GM18909 (cell line): ENCODE data around the gene ANKMY1.
A peak's percentile ranks its signal among the peaks of the same experiment; 100 is the strongest.
"Not testable (repeated sequence)": the region's sequence is repeated elsewhere in the genome, so short reads cannot be mapped to it uniquely, and the experiment has no call there.

ENCODE experiments used
- ATAC-seq: cut with Tn5 transposase; IDR thresholded peaks from one replicate; pipeline ENCODE4 v1.9.1; 2021; ENCODE audit warnings: mild to moderate bottlenecking; ENCODE audit not compliant: unreplicated experiment, poor library complexity

The ANKMY1 gene

DNA sequence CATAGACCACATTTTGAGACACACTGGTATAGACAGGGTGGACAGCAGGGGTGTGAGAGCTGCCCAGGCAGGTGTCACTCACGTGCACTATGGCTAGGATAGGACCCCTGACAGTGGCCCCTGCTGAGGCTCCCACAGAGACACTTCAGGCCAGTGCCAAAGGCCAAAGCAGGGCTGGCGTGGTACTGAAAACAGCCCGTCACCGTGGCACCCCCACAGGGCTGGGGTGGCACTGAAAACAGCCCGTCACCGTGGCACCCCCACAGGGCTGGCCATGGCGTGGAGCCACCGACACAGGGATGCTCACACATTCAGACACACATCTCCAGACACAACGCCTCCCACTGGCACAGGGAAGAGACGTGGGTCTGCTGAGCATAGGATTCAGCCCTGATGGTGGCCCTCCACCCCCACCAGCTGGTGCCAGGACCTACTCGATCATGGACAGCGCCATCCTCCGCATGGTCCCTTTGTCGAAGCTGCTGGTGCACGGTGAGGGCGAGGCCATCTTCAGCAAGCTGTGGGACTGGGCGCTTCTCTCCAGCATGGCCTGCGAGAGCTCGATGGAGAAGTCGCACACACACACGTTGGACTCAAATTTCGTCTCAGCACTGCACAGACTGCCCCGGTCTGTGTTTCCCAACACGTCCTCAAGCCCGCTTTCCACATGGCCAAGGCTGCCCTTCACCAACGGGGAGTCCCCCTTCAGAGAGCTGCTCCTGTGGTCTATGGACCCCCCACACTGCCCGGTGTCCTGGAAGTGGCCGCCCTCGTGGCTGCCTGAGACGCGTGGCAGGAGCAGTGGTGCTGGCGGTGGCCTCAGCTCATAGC, 34.1 kb downstream of the ANKMY1 start:
- ATAC-seq = no peak

DNA sequence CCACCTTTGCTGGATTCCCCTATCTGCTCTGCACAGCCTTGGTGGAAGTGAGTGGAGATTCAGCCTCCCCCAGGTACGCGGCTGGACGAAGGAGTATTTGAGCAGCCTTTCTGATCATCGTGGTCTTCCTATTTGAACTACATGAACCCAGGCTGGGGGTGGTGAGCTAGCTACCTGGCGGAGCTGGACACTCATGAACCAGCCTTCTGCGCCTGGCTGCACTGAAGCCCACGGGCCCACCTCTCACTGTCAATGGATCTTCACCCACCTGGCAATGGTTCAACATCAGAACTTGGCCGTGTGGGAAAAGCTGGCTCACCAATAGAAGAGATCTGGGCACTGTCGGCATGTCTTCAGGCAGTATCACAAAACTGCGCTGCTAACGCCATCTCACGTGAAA, 35.4 kb downstream of the ANKMY1 start:
- ATAC-seq = no peak

DNA sequence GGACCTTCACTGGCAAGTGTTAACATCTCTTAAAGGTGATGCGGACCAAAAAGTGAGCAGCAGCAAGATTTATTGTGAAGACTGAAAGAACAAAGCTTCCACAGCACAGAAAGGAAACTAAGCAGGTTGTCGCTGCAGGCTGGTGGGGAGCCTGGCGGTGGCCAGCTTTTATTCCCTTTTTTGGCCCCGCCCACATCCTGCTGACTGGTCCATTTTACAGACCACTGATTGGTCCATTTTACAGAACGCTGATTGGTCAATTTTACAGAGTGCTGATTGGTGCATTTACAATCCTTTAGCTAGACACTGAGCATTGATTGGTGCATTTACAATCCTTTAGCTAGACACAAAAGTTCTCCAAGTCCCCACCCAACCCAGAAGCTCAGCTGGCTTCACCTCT, 35.9 kb downstream of the ANKMY1 start:
- not testable (repeated sequence) for ATAC-seq

GRCh38 chr2:240520974-240521350, 36.8 kb downstream of the ANKMY1 start:
- ATAC-seq = no peak

GRCh38 chr2:240520130-240520973, 37.4 kb downstream of the ANKMY1 start:
- no peak for ATAC-seq

GRCh38 chr2:240519396-240520129, 38.2 kb downstream of the ANKMY1 start:
- no peak for ATAC-seq

- no peak for ATAC-seq
These were observed 38.8 kb downstream of the ANKMY1 start for GRCh38 chr2:240518981-240519380.

DNA sequence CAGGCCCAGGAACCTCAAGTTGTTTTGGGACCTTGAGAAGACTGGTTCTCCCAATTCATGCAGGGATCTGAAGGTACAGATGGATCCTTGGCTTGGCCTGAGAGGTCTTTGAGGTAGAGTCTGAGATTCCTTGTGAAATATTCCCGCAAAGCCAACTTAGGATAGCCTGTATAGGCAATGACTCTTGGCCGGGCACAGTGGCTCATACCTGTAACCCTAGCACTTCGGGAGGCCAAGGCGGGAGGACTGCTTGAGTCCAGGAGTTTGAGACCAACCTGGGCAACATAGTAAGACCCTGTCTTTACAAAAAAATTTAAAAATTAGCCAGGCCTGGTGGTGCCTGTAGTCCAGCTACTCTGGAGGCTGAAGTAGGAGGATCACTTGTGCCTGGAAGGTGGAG, 40.4 kb downstream of the ANKMY1 start:
- ATAC-seq = no peak

- no peak for ATAC-seq
These were observed 43.2 kb downstream of the ANKMY1 start for GRCh38 chr2:240514631-240515030.

DNA sequence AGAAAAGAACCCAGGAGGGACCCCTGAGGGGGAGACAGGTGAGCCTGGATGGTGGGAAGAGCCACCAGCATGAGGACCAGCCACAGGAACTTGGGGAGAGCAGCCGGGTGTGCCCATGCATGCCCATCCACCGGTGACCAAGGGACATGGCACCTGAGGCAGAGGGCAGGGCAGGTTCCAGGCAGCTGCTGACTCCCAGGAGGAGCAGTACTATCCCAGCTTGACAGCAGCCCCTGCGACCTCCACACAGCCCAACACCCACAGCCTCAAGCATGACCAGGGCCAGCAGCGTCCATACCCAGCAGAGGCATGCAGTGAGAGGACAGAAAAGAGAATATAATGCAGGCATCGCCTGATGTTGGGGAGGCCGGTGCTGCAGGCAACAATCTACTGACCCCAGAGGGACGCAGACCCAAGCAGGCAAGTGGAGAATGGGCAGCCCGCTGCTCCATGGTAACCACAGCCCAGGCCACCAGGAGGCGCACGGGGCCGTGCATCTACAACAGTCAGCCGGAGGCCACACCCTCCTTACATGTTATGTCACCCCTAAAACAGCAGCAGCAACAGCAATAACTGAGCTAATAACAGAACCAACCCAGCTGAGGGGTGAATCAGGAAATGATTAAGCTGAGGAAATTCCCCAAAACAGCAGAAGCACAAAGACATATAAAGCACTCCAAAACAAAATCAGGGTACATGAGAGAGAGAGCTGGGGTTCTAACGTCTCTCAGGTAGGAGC, 44.1 kb downstream of the ANKMY1 start:
- ATAC-seq = peak; percentile 94

- ATAC-seq = no peak
These were observed 44.9 kb downstream of the ANKMY1 start for GRCh38 chr2:240512666-240513535.

- ATAC-seq = no peak
These were observed 45.7 kb downstream of the ANKMY1 start for GRCh38 chr2:240512109-240512485.

- ATAC-seq = no peak
These were observed 46.3 kb downstream of the ANKMY1 start for GRCh38 chr2:240511351-240512108.

DNA sequence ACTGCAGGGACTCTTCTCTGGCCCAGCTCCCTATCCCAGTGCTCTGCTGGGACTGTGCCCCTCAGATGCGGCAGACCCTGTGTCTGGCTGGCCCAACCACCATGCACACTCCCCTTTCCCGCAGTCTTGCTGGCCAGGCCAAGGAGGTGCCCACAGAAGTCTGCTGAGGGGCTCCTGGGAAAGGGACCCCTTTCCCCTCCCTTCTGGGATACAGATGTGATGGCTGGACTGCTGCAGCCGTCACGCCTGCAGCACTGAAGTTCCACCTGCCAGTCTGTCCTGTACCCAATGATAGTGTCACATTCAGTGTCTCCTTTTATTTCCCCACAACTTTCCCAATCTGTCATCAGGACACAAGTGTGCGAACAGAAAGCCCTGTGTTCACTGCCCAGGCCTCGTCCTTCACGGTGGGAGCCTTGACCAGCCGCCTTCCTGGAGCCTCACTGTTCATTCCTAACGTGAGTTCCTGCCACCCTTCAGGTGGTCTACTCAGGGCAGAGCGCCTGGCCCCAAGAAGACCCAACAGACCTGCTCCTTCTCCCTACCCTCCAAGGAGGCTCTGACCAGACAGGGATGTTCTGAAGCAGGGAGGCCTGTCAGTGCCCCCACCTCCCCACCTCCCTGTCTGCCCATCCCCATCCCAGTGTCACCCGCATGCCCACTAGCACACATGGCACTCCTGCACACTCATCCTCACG, 47.1 kb downstream of the ANKMY1 start:
- ATAC-seq = no peak

GRCh38 chr2:240509667-240510512, 47.9 kb downstream of the ANKMY1 start:
- ATAC-seq = no peak

- no peak for ATAC-seq
These were observed 48.8 kb downstream of the ANKMY1 start for GRCh38 chr2:240508832-240509545.
